Measurements from ENCODE around the gene DIDO1.

Gene DIDO1

GRCh38 chr20:62828051-62828450 is 98.3 kb downstream of the DIDO1 start:
- in situ Hi-C loops (cut with HindIII; ENCODE audit: low sequenced_read_pairs): no loop called here

Data from endothelial cell of hepatic sinusoid (primary cell).